Measurements from ENCODE around the gene KRT6C.

The KRT6C gene

GRCh38 chr12:52434760-52435530 is 38.7 kb downstream of the KRT6C start:
- DNase-seq (ENCODE audit: low spot score), result no peak

- no peak for DNase-seq (ENCODE audit: low spot score)
Measured at GRCh38 chr12:52434081-52434733, 39.4 kb downstream of the KRT6C start, which contains the start of gene KRT75. Gene KRT75 (minus strand): TSS chr12:52434371. CDS start chr12:52434304, 67 bp downstream.

GRCh38 chr12:52433501-52434080 is 40.0 kb downstream of the KRT6C start:
- DNase-seq (ENCODE audit: low spot score), result no peak

GRCh38 chr12:52432559-52433207 is 40.9 kb downstream of the KRT6C start:
- no peak for DNase-seq (ENCODE audit: low spot score)

- DNase-seq (ENCODE audit: low spot score), result no peak
Measured at GRCh38 chr12:52428121-52428520, 45.5 kb downstream of the KRT6C start.

GRCh38 chr12:52427083-52427482 is 46.5 kb downstream of the KRT6C start:
- DNase-seq (ENCODE audit: low spot score), result no peak

GRCh38 chr12:52426034-52426433 is 47.6 kb downstream of the KRT6C start:
- DNase-seq (ENCODE audit: low spot score), result no peak

- DNase-seq (ENCODE audit: low spot score), result no peak
Measured at GRCh38 chr12:52425466-52425865, 48.1 kb downstream of the KRT6C start.

- DNase-seq (ENCODE audit: low spot score), result no peak
Measured at GRCh38 chr12:52423661-52424500, 49.7 kb downstream of the KRT6C start.

- no peak for DNase-seq (ENCODE audit: low spot score)
Measured at GRCh38 chr12:52423035-52423434, 50.6 kb downstream of the KRT6C start.

- DNase-seq (ENCODE audit: low spot score), result no peak
Measured at GRCh38 chr12:52419656-52420055, 53.9 kb downstream of the KRT6C start.

GRCh38 chr12:52418576-52419110 is 55.0 kb downstream of the KRT6C start:
- no peak for DNase-seq (ENCODE audit: low spot score)
